Measurements from ENCODE around the gene ACO1.

ACO1 gene

GRCh38 chr9:32501868-32502267 is 117.4 kb downstream of the ACO1 start:
- FAIRE-seq, result no peak

GRCh38 chr9:32502464-32502863 is 118.0 kb downstream of the ACO1 start:
- FAIRE-seq, result no peak

- FAIRE-seq, result no peak
Observed at GRCh38 chr9:32503008-32503407, 118.6 kb downstream of the ACO1 start.

Measured in G401.6 (cell line).